HCT116 (cell line): ENCODE measurements around the gene MOB2. TPM values are rescaled to one million over a fixed set of nuclear protein-coding genes. Genes with fewer than 3 reads are reported as not detected.
A peak's percentile ranks its signal among the peaks of the same experiment; 100 is the strongest.

Experiments
- ATAC-seq: fragments of 200-7000 bp; cut with Tn5 transposase; 2 replicates; pipeline ENCODE4 v1.9.1; 2020; ENCODE audit warnings: mild to moderate bottlenecking, moderate library complexity
- BruUV-seq: library from RNA; stranded (reverse); fragments of 400-500 nt; replicated peaks from 2 replicates; lab custom pipeline; 2021; lab: Mats Ljungman, UMichigan
- CTCF ChIA-PET: fragments of 300-600 bp; sonication (Branson Sonifier 250); formaldehyde crosslinking; loops from one replicate; lab custom pipeline; 2021; ENCODE audit warnings: antibody characterized with exemption; lab: Charles Lee
- POLR2A ChIA-PET: fragments of 300-600, 350-600 bp; sonication (Branson Sonifier 250); formaldehyde crosslinking; loops from one replicate; lab custom pipeline; 2021; ENCODE audit warnings: antibody characterized with exemption; lab: Charles Lee
- RAD21 ChIA-PET, 2 experiments: fragments of 300-600 bp; sonication (Branson Sonifier 250); formaldehyde crosslinking; loops; one replicate each; lab custom pipeline; 2023; ENCODE audit warnings: low total read pairs in 2 of 2; ENCODE audit not compliant: uncharacterized antibody in 2 of 2, unreplicated experiment in 2 of 2, low non-redundant PET in 1 of 2; lab: Charles Lee
- DNase-seq: peaks from one replicate; pipeline ENCODE4 v3.0.0-alpha.2; 2010; ENCODE audit warnings: low read depth, low spot score
- H2AFZ ChIP-seq: fragments of 200-600 bp; shearing (Covaris generic), sonication (generic); 2 replicates; pipeline ENCODE4 v1.6.1; 2017; ENCODE audit warnings: low read depth, mixed run types, mixed read lengths, antibody characterized with exemption, low read length; ENCODE audit not compliant: poor library complexity, severe bottlenecking
- H3K27ac ChIP-seq: 2 replicates; pipeline ENCODE4 v1.5.1; 2012; ENCODE audit warnings: low read depth, low read length
- H3K27me3 ChIP-seq: fragments of 200-600 bp; sonication (generic); 2 replicates; pipeline ENCODE4 v1.6.1; 2016; ENCODE audit warnings: mixed run types, low read length, mixed read lengths; ENCODE audit not compliant: insufficient read depth
- H3K36me3 ChIP-seq, 2 experiments: fragments of 200-500 bp in 1 of 2; fragments of 200-600 bp in 1 of 2; sonication (Bioruptor generic) in 1 of 2; sonication (generic) in 1 of 2; 2 replicates each; pipeline versions ENCODE4 v1.5.1 to v1.6.1; 2014 to 2016; ENCODE audit warnings: low read length in 2 of 2, inconsistent platforms in 1 of 2, mixed read lengths in 1 of 2, mixed run types in 1 of 2; ENCODE audit not compliant: insufficient read depth in 2 of 2, control insufficient read depth in 1 of 2
- H3K4me1 ChIP-seq, 2 experiments: fragments of 200-600 bp in 1 of 2; sonication (generic) in 1 of 2; 2 replicates each; pipeline versions ENCODE4 v1.5.1 to v1.6.1; 2012 to 2017; ENCODE audit warnings: low read length in 2 of 2, inconsistent platforms in 1 of 2, mild to moderate bottlenecking in 1 of 2, mixed read lengths in 1 of 2, mixed run types in 1 of 2, moderate library complexity in 1 of 2; ENCODE audit not compliant: insufficient read depth in 2 of 2, control insufficient read depth in 1 of 2
- H3K4me2 ChIP-seq: fragments of 200-600 bp; sonication (generic); 2 replicates; pipeline ENCODE4 v1.6.1; 2017; ENCODE audit warnings: mixed run types, low read length, mixed read lengths
- H3K4me3 ChIP-seq, 2 experiments: fragments of 200-600 bp in 1 of 2; sonication (generic) in 1 of 2; replicated peaks in 1 of 2; 2 replicates each; pipeline ENCODE4 v1.5.1; 2011 to 2016; ENCODE audit warnings: low read length in 2 of 2, control low read depth in 1 of 2, low read depth in 1 of 2, mild to moderate bottlenecking in 1 of 2, mixed read lengths in 1 of 2, mixed run types in 1 of 2
- H3K79me2 ChIP-seq: fragments of 200-600 bp; sonication (generic); 2 replicates; pipeline ENCODE4 v1.6.1; 2017; ENCODE audit warnings: mild to moderate bottlenecking, mixed run types, low read length, moderate library complexity, mixed read lengths; ENCODE audit not compliant: insufficient read depth
- H3K9ac ChIP-seq: fragments of 200-600 bp; sonication (generic); 2 replicates; pipeline ENCODE4 v1.6.1; 2016; ENCODE audit warnings: low read length, mixed read lengths
- H3K9me2 ChIP-seq: fragments of 200-600 bp; sonication (generic), shearing (Covaris generic); 2 replicates; pipeline ENCODE4 v1.6.1; 2017; ENCODE audit warnings: mixed run types, mild to moderate bottlenecking, moderate library complexity; ENCODE audit not compliant: insufficient read depth
- H3K9me3 ChIP-seq, 2 experiments: fragments of 200-500 bp in 1 of 2; fragments of 200-600 bp in 1 of 2; sonication (Bioruptor generic) in 1 of 2; sonication (generic) in 1 of 2; 2 replicates each; pipeline ENCODE4 v1.6.1; 2014 to 2017; ENCODE audit warnings: low read length in 2 of 2, mixed read lengths in 2 of 2, inconsistent platforms in 1 of 2, low read depth in 1 of 2, mild to moderate bottlenecking in 1 of 2, mixed run types in 1 of 2, moderate library complexity in 1 of 2; ENCODE audit not compliant: control insufficient read depth in 1 of 2, insufficient read depth in 1 of 2
- H4K20me1 ChIP-seq: fragments of 200-600 bp; sonication (generic), shearing (Covaris generic); 2 replicates; pipeline ENCODE4 v1.6.1; 2017; ENCODE audit warnings: mixed run types, mild to moderate bottlenecking, moderate library complexity; ENCODE audit not compliant: insufficient read depth
- ATF3 ChIP-seq: IDR thresholded peaks from 2 replicates; pipeline ENCODE4 v1.6.1; 2012
- CTCF ChIP-seq, 3 experiments: fragments of 200-600 bp in 1 of 3; sonication (generic) in 1 of 3; IDR thresholded peaks in 2 of 3; conservative IDR thresholded peaks in 1 of 3; 2 replicates each; pipeline ENCODE4 v1.5.1; 2012 to 2017; ENCODE audit warnings: low read depth in 2 of 3, low read length in 2 of 3, antibody characterized with exemption in 1 of 3, borderline replicate concordance in 1 of 3, control low read depth in 1 of 3, mild to moderate bottlenecking in 1 of 3, mixed read lengths in 1 of 3, mixed run types in 1 of 3, moderate library complexity in 1 of 3; ENCODE audit not compliant: insufficient read depth in 1 of 3
- ZFX ChIP-seq: fragments of 450-650 bp; IDR thresholded peaks from 2 replicates; pipeline ENCODE4 v1.6.1; 2017
- intact Hi-C: fragments of 100-400 bp; cut with micrococcal nuclease; formaldehyde crosslinking; loops from 2 replicates; pipeline ENCODE4 v1.10.0; 2022
- total RNA-seq: library from RNA; stranded (reverse); gene quantifications from one replicate; pipeline ENCODE4 v1.2.1, GENCODE V29; 2021; ENCODE audit not compliant: unreplicated experiment

Gene MOB2
- total RNA-seq, 1 experiment from 2014 or later = 25.7 TPM

- CTCF ChIA-PET = no interaction called here
- Histone ChIP-seq H4K20me1 (no peaks in the 10 kb centered on the region), H3K9ac (no peak overlapping the region)
These were observed 1.7 kb downstream of the MOB2 start for GRCh38 chr11:1484695-1485503.

More at GRCh38 chr11:1484695-1485503, 1.7 kb downstream of the MOB2 start:
- Histone ChIP-seq H3K4me1 (peaks cover 13% of the 10 kb centered on the region in 2 experiments; a peak in 2 of 4 replicates), H3K4me3 (no peak overlapping the region), H3K79me2 (no peaks in the 10 kb centered on the region; the same call in 1 of the 2 replicates), H3K4me2 (no peak overlapping the region), H3K36me3 (no peaks in the 10 kb centered on the region), H3K9me3 (no peaks in the 10 kb centered on the region), H3K9me2 (no peaks in the 10 kb centered on the region), H3K27me3 (no peaks in the 10 kb centered on the region), H3K27ac (no peak overlapping the region; the same call in 1 of the 2 replicates), H2AFZ (no peak overlapping the region)
- intact Hi-C loops = no loop called here
- RAD21 ChIA-PET = no interaction called here
- TF ChIP-seq ATF3 (no peak), CTCF (IDR thresholded peaks at IDR 0.05 in 2 of 3, conservative IDR thresholded peaks at IDR 0.05 in 1 of 3; ENCODE audit: borderline replicate concordance in 1 of 3, insufficient read depth in 1 of 3, low read depth in 2 of 3, low read length in 2 of 3) (0 out of 6 replicates have a peak, but pooled peaks of 1 of the 3 experiments have one; percentile 12), ZFX (no peak)
- POLR2A ChIA-PET = no interaction called here
- ATAC-seq (peak; percentile 50), DNase-seq (no peak)
- no TSS peak for BruUV-seq
